Loucy (cell line): ENCODE results near the gene MRPS26.

ENCODE experiments used
- H2AFZ ChIP-seq: fragments of 200-600 bp; sonication (generic); 2 replicates; pipeline ENCODE4 v1.6.0; 2016; ENCODE audit warnings: antibody characterized with exemption, mild to moderate bottlenecking, low read length, moderate library complexity
- H3F3A ChIP-seq: fragments of 200-600 bp; 2 replicates; pipeline ENCODE4 v1.6.0; 2016; ENCODE audit warnings: antibody characterized with exemption, low read depth, mild to moderate bottlenecking
- H3K27me3 ChIP-seq: fragments of 200-600 bp; sonication (generic); 2 replicates; pipeline ENCODE4 v1.6.1; 2014; ENCODE audit warnings: low read length, mild to moderate bottlenecking; ENCODE audit not compliant: insufficient read depth, poor library complexity, severe bottlenecking
- H3K36me3 ChIP-seq: fragments of 200-600 bp; sonication (generic); 2 replicates; pipeline ENCODE4 v1.6.1; 2016; ENCODE audit warnings: low read length; ENCODE audit not compliant: insufficient read depth
- H3K4me1 ChIP-seq: fragments of 200-600 bp; sonication (generic); 2 replicates; pipeline ENCODE4 v1.5.1; 2014; ENCODE audit warnings: low read length, mild to moderate bottlenecking; ENCODE audit not compliant: insufficient read depth, poor library complexity, severe bottlenecking
- H3K4me2 ChIP-seq: fragments of 200-600 bp; sonication (generic); 2 replicates; pipeline ENCODE4 v1.6.0; 2014; ENCODE audit warnings: antibody characterized with exemption, low read length, low read depth, mild to moderate bottlenecking; ENCODE audit not compliant: poor library complexity, severe bottlenecking
- H3K4me3 ChIP-seq: fragments of 200-600 bp; sonication (generic); 2 replicates; pipeline ENCODE4 v1.5.1; 2014; ENCODE audit warnings: low read length, mild to moderate bottlenecking, mixed read lengths; ENCODE audit not compliant: poor library complexity, severe bottlenecking
- H3K79me2 ChIP-seq: fragments of 200-600 bp; sonication (generic); 2 replicates; pipeline ENCODE4 v1.6.1; 2014; ENCODE audit warnings: low read length; ENCODE audit not compliant: insufficient read depth
- H3K9ac ChIP-seq: fragments of 200-600 bp; sonication (generic); 2 replicates; pipeline ENCODE4 v1.6.0; 2014; ENCODE audit warnings: mild to moderate bottlenecking, low read depth, low read length, moderate library complexity; ENCODE audit not compliant: poor library complexity, severe bottlenecking
- H3K9me2 ChIP-seq: fragments of 200-600 bp; sonication (generic); replicated peaks from 2 replicates; pipeline ENCODE4 v1.6.1; 2016; ENCODE audit warnings: low read depth, low read length, mixed read lengths
- H3K9me3 ChIP-seq: fragments of 200-600 bp; sonication (generic); 2 replicates; pipeline ENCODE4 v1.6.1; 2014; ENCODE audit warnings: mild to moderate bottlenecking, antibody characterized with exemption, low read length, low read depth; ENCODE audit not compliant: insufficient read depth
- H4K20me1 ChIP-seq: fragments of 200-600 bp; sonication (generic); 2 replicates; pipeline ENCODE4 v1.6.0; 2014; ENCODE audit warnings: antibody characterized with exemption, low read length, mild to moderate bottlenecking; ENCODE audit not compliant: insufficient read depth, poor library complexity, severe bottlenecking
- CTCF ChIP-seq: fragments of 200-600 bp; sonication (generic); conservative IDR thresholded peaks from 2 replicates; pipeline ENCODE4 v1.5.1; 2014; ENCODE audit warnings: mild to moderate bottlenecking, antibody characterized with exemption, low read length
- EZH2phosphoT487 ChIP-seq: fragments of 200-600 bp; IDR thresholded peaks from 2 replicates; pipeline ENCODE4 v1.6.1; 2018; ENCODE audit warnings: antibody characterized with exemption, mild to moderate bottlenecking, moderate library complexity, borderline replicate concordance

MRPS26 gene

GRCh38 chr20:3037654-3038053, 8.2 kb upstream of the MRPS26 start:
- no peak for TF ChIP-seq CTCF
- no peak for TF ChIP-seq EZH2phosphoT487
- no peaks in the 10 kb centered on the region for H3K9me3 ChIP-seq
- H2AFZ ChIP-seq = no peak overlapping the region
- no peak overlapping the region for H3K9ac ChIP-seq
- no peak overlapping the region for H3K4me3 ChIP-seq
- H3F3A ChIP-seq = no peaks in the 10 kb centered on the region
- H3K9me2 ChIP-seq = no peaks in the 10 kb centered on the region
- H3K4me2 ChIP-seq = no peak overlapping the region
- no peaks in the 10 kb centered on the region for H3K79me2 ChIP-seq
- H4K20me1 ChIP-seq = no peaks in the 10 kb centered on the region
- H3K36me3 ChIP-seq = peaks cover 54% of the 10 kb centered on the region; the same call in 1 of the 2 replicates
- H3K4me1 ChIP-seq = no peaks in the 10 kb centered on the region
- H3K27me3 ChIP-seq = no peaks in the 10 kb centered on the region

- Histone ChIP-seq H4K20me1 (no peaks in the 10 kb centered on the region), H3K36me3 (peaks cover 54% of the 10 kb centered on the region; the same call in 1 of the 2 replicates), H3F3A (no peaks in the 10 kb centered on the region)
These were observed 7.4 kb upstream of the MRPS26 start for GRCh38 chr20:3038454-3038853.

GRCh38 chr20:3039426-3039825, 6.4 kb upstream of the MRPS26 start:
- H3K36me3 ChIP-seq = peaks cover 50% of the 10 kb centered on the region; the same call in 1 of the 2 replicates
- no peaks in the 10 kb centered on the region for H3K4me1 ChIP-seq
- no peak overlapping the region for H3K4me3 ChIP-seq

More at GRCh38 chr20:3038454-3038853, 7.4 kb upstream of the MRPS26 start:
- Histone ChIP-seq H3K4me2 (no peak overlapping the region), H3K4me1 (no peaks in the 10 kb centered on the region), H3K27me3 (no peaks in the 10 kb centered on the region), H3K79me2 (no peaks in the 10 kb centered on the region), H2AFZ (no peak overlapping the region), H3K9ac (no peak overlapping the region), H3K4me3 (no peak overlapping the region), H3K9me2 (no peaks in the 10 kb centered on the region), H3K9me3 (no peaks in the 10 kb centered on the region)
- TF ChIP-seq EZH2phosphoT487 = no peak
- no peak for TF ChIP-seq CTCF

More at GRCh38 chr20:3039426-3039825, 6.4 kb upstream of the MRPS26 start:
- Histone ChIP-seq H3K27me3 (no peaks in the 10 kb centered on the region), H3K9me3 (no peaks in the 10 kb centered on the region), H2AFZ (no peak overlapping the region), H3K9me2 (no peaks in the 10 kb centered on the region), H3K79me2 (no peaks in the 10 kb centered on the region), H3K9ac (no peak overlapping the region), H4K20me1 (no peaks in the 10 kb centered on the region), H3K4me2 (no peak overlapping the region), H3F3A (no peaks in the 10 kb centered on the region)
- TF ChIP-seq EZH2phosphoT487 (no peak), CTCF (no peak)
